ENCODE measurements around the gene COX7C. TPM values are rescaled to one million over a fixed set of nuclear protein-coding genes. Genes with fewer than 3 reads are reported as not detected.
"Not testable (repeated sequence)": the region's sequence is repeated elsewhere in the genome, so short reads cannot be mapped to it uniquely, and the experiment has no call there.

COX7C gene, protein sequence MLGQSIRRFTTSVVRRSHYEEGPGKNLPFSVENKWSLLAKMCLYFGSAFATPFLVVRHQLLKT
- total RNA-seq (461 TPM), polyA plus RNA-seq (ENCODE audit: insufficient read depth, low read depth, low replicate concordance) (2,170 TPM)
- long read RNA-seq, donor 1, transcript COX7C-201 (3 exons, 666 nt), result major isoform, 402 of 551 reads
- long read RNA-seq, donor 1, transcript COX7C-205 (3 exons, 369 nt), result minor isoform, 60 of 551 reads
- long read RNA-seq, donor 1, partial matches to known transcripts, result 43 of 551 reads
- long read RNA-seq, donor 1, other reads (novel, unspliced or antisense), result 43 of 551 reads
- long read RNA-seq, donor 2, transcript COX7C-205 (3 exons, 369 nt), result minor isoform, 72 of 641 reads
- long read RNA-seq, donor 2, transcript COX7C-201 (3 exons, 666 nt), result major isoform, 490 of 641 reads
- long read RNA-seq, donor 2, transcript COX7C-203 (2 exons, 1,584 nt), result minor isoform, 7 of 641 reads
- long read RNA-seq, donor 2, partial matches to known transcripts, result 34 of 641 reads
- long read RNA-seq, donor 2, other reads (novel, unspliced or antisense), result 38 of 641 reads
- long read RNA-seq, donor 3, transcript COX7C-201 (3 exons, 666 nt), result major isoform, 737 of 995 reads
- long read RNA-seq, donor 3, transcript COX7C-205 (3 exons, 369 nt), result minor isoform, 104 of 995 reads
- long read RNA-seq, donor 3, transcript COX7C-203 (2 exons, 1,584 nt), result minor isoform, 9 of 995 reads
- long read RNA-seq, donor 3, partial matches to known transcripts, result 65 of 995 reads
- long read RNA-seq, donor 3, other reads (novel, unspliced or antisense), result 80 of 995 reads
- long read RNA-seq, donor 4, transcript COX7C-205 (3 exons, 369 nt), result minor isoform, 18 of 283 reads
- long read RNA-seq, donor 4, transcript COX7C-203 (2 exons, 1,584 nt), result minor isoform, 5 of 283 reads
- long read RNA-seq, donor 4, transcript COX7C-201 (3 exons, 666 nt), result major isoform, 240 of 283 reads
- long read RNA-seq, donor 4, partial matches to known transcripts, result 6 of 283 reads
- long read RNA-seq, donor 4, other reads (novel, unspliced or antisense), result 14 of 283 reads
- long read RNA-seq, donor 5, transcript COX7C-201 (3 exons, 666 nt), result major isoform, 44 of 60 reads
- long read RNA-seq, donor 5, transcript COX7C-205 (3 exons, 369 nt), result minor isoform, 11 of 60 reads
- long read RNA-seq, donor 5, partial matches to known transcripts, result 5 of 60 reads
- long read RNA-seq, donor 5, other reads (novel, unspliced or antisense), result 0 of 60 reads
- long read RNA-seq, donor 6, transcript COX7C-201 (3 exons, 666 nt), result major isoform, 1,664 of 2,245 reads
- long read RNA-seq, donor 6, transcript COX7C-203 (2 exons, 1,584 nt), result minor isoform, 9 of 2,245 reads
- long read RNA-seq, donor 6, transcript COX7C-205 (3 exons, 369 nt), result minor isoform, 235 of 2,245 reads
- long read RNA-seq, donor 6, partial matches to known transcripts, result 148 of 2,245 reads
- long read RNA-seq, donor 6, other reads (novel, unspliced or antisense), result 185 of 2,245 reads
- long read RNA-seq, donor 7, transcript COX7C-201 (3 exons, 666 nt), result major isoform, 190 of 206 reads
- long read RNA-seq, donor 7, transcript COX7C-205 (3 exons, 369 nt), result minor isoform, 7 of 206 reads
- long read RNA-seq, donor 7, partial matches to known transcripts, result 7 of 206 reads
- long read RNA-seq, donor 7, other reads (novel, unspliced or antisense), result 2 of 206 reads
- long read RNA-seq, donor 8, transcript COX7C-201 (3 exons, 666 nt), result major isoform, 525 of 718 reads
- long read RNA-seq, donor 8, transcript COX7C-205 (3 exons, 369 nt), result minor isoform, 61 of 718 reads
- long read RNA-seq, donor 8, transcript COX7C-203 (2 exons, 1,584 nt), result minor isoform, 5 of 718 reads
- long read RNA-seq, donor 8, partial matches to known transcripts, result 58 of 718 reads
- long read RNA-seq, donor 8, other reads (novel, unspliced or antisense), result 67 of 718 reads
- long read RNA-seq, donor 9, transcript COX7C-203 (2 exons, 1,584 nt), result minor isoform, 7 of 433 reads
- long read RNA-seq, donor 9, transcript COX7C-201 (3 exons, 666 nt), result major isoform, 313 of 433 reads
- long read RNA-seq, donor 9, transcript COX7C-205 (3 exons, 369 nt), result minor isoform, 42 of 433 reads
- long read RNA-seq, donor 9, partial matches to known transcripts, result 21 of 433 reads
- long read RNA-seq, donor 9, other reads (novel, unspliced or antisense), result 49 of 433 reads
- long read RNA-seq, donor 10, transcript COX7C-201 (3 exons, 666 nt), result major isoform, 449 of 655 reads
- long read RNA-seq, donor 10, transcript COX7C-205 (3 exons, 369 nt), result minor isoform, 79 of 655 reads
- long read RNA-seq, donor 10, partial matches to known transcripts, result 77 of 655 reads
- long read RNA-seq, donor 10, other reads (novel, unspliced or antisense), result 47 of 655 reads

DNA sequence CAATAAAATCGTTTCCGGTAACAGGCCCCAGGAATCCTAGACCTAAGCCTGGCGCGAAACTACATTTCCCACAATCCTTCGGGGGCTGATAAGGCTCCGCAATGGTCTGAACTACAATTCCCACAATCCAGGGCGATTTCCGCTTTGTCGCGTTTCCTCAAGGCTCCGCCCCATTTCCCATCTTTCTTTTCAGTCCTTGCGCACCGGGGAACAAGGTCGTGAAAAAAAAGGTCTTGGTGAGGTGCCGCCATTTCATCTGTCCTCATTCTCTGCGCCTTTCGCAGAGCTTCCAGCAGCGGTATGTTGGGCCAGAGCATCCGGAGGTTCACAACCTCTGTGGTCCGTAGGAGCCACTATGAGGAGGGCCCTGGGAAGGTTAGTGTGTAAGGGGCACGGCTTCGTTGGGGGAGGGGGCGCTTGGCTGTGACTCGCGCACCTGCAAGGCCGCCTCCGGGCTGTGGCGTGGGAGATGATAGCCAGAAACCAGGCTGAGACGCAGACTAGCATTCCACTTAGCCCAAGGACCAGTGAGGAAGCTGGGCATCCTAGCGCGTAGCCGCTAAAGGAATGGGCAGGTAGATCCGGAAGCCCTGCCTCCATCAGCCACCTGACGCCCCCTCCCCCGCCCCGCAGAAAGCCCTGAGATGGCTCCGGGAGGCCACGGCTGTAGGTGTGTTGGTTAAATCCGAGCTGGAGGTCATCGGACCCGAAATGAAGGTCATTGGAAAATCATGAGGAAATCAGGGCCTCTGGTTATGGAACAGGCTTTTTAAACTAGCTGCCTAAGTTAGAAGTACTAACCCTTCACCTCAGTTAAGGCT, at the start of gene COX7C:
Gene COX7C, plus strand, starts transcription at position 186 of the 821 bp plus-strand sequence. Its CDS starts 115 bp downstream, at position 301.
- Histone ChIP-seq H3K4me1 (ENCODE audit: control insufficient read depth in 2 of 3, insufficient read depth in 2 of 3, low read depth in 1 of 3, low read length in 3 of 3) (no peaks in the 10 kb centered on the region), H3K9ac (ENCODE audit: low read length in 3 of 3) (peak within 1 kb of the TSS; percentile 67 to 99 (median 70)), H3K27me3 (ENCODE audit: control insufficient read depth, insufficient read depth, low read length) (no peaks in the 10 kb centered on the region), H3K9me3 (ENCODE audit: control insufficient read depth in 2 of 3, insufficient read depth in 1 of 3, low read length in 3 of 3) (no peaks in the 10 kb centered on the region), H3K4me3 (ENCODE audit: low read length in 3 of 3) (peak within 1 kb of the TSS; percentile 82 to 100 (median 98)), H3K36me3 (ENCODE audit: control insufficient read depth in 2 of 3, insufficient read depth in 3 of 3, low read length in 3 of 3) (peaks cover 6 to 29% (median 7%) of the 10 kb centered on the region in 3 donors), H3K27ac (ENCODE audit: low read depth in 2 of 2, low read length in 2 of 2) (peak within 1 kb of the TSS; percentile 97)
- DNase-seq (peak; percentile 90 to 99 (median 95)), FAIRE-seq (peak; percentile 77)
- intact Hi-C loops (cut with DNase I), result no loop called here
- TF ChIP-seq, protein P1, sequence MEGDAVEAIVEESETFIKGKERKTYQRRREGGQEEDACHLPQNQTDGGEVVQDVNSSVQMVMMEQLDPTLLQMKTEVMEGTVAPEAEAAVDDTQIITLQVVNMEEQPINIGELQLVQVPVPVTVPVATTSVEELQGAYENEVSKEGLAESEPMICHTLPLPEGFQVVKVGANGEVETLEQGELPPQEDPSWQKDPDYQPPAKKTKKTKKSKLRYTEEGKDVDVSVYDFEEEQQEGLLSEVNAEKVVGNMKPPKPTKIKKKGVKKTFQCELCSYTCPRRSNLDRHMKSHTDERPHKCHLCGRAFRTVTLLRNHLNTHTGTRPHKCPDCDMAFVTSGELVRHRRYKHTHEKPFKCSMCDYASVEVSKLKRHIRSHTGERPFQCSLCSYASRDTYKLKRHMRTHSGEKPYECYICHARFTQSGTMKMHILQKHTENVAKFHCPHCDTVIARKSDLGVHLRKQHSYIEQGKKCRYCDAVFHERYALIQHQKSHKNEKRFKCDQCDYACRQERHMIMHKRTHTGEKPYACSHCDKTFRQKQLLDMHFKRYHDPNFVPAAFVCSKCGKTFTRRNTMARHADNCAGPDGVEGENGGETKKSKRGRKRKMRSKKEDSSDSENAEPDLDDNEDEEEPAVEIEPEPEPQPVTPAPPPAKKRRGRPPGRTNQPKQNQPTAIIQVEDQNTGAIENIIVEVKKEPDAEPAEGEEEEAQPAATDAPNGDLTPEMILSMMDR (IDR thresholded peaks at IDR 0.05; ENCODE audit: borderline replicate concordance, extremely low read depth, insufficient read depth), result peak; percentile 7

DNA sequence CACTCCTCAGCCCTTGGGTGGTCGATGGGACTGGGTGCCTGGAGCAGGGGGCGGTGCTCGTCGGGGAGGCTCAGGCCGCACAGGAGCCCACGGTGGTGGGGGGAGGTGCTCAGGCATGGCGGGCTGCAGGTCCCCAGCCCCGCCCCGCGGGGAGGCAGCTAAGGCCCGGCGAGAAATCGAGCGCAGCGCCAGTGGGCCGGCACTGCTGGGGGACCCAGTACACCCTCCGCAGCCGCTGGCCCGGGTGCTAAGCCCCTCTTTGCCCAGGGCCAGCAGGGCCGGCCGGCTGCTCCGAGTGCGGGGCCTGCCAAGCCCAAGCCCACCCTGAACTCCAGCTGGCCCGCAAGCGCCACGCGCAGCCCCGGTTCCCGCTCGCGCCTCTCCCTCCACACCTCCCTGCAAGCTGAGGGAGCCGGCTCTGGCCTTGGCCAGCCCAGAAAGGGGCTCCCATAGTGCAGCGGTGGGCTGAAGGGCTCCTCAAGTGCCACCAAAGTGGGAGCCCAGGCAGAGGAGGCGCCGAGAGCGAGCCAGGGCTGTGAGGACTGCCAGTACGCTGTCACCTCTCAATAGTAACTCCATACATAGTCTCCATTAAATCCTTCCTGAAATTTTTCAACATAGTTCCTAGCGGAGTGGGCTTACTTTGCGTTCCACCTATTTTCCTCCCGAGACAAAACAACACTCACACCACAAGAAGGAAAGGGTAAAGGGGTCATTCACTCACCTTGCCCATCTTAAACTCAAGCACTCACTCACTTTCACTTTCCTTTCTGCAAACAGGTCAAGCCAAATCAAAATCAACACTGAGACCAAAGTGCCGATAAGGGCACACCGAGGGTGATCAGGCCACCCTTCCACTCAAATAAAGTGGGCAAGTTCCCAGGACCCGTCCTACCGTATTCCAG, 48.0 kb upstream of the COX7C start:
- H3K36me3 ChIP-seq (ENCODE audit: control insufficient read depth in 2 of 3, insufficient read depth in 3 of 3, low read length in 3 of 3); H3K4me3 ChIP-seq (ENCODE audit: low read length in 3 of 3); H3K4me1 ChIP-seq (ENCODE audit: control insufficient read depth in 2 of 3, insufficient read depth in 2 of 3, low read depth in 1 of 3, low read length in 3 of 3); H3K9ac ChIP-seq (ENCODE audit: low read length in 3 of 3); H3K27ac ChIP-seq (ENCODE audit: low read depth in 2 of 2, low read length in 2 of 2); H3K27me3 ChIP-seq (ENCODE audit: control insufficient read depth, insufficient read depth, low read length); DNase-seq; intact Hi-C loops (cut with DNase I); H3K9me3 ChIP-seq (ENCODE audit: control insufficient read depth in 2 of 3, insufficient read depth in 1 of 3, low read length in 3 of 3); FAIRE-seq: not testable (repeated sequence)

All from kidney (tissue), 22 donors.